Ishikawa (cell line): ENCODE data around the gene ATP8A2.

Experiments used
- EP300 ChIP-seq: IDR thresholded peaks from 2 replicates; pipeline ENCODE4 v1.6.1; 2012; ENCODE audit warnings: borderline replicate concordance
- RAD21 ChIP-seq: IDR thresholded peaks from 2 replicates; pipeline ENCODE4 v1.6.1; 2012; ENCODE audit warnings: low read depth
- TAF1 ChIP-seq: IDR thresholded peaks from 2 replicates; pipeline ENCODE4 v1.6.1; 2012; ENCODE audit warnings: low read depth, mild to moderate bottlenecking
- YY1 ChIP-seq: IDR thresholded peaks from 2 replicates; pipeline ENCODE4 v1.6.1; 2012; ENCODE audit warnings: low read depth
- ZBTB7A ChIP-seq: IDR thresholded peaks from 2 replicates; pipeline ENCODE4 v1.6.1; 2012; ENCODE audit warnings: low read depth
- TF ChIP-seq, protein P1 (sequence below): IDR thresholded peaks from 2 replicates; pipeline ENCODE4 v1.6.1; 2012; ENCODE audit warnings: low read depth, mild to moderate bottlenecking
- TF ChIP-seq, protein P2 (sequence below): IDR thresholded peaks from 2 replicates; pipeline ENCODE4 v1.6.1; 2012

DNA sequence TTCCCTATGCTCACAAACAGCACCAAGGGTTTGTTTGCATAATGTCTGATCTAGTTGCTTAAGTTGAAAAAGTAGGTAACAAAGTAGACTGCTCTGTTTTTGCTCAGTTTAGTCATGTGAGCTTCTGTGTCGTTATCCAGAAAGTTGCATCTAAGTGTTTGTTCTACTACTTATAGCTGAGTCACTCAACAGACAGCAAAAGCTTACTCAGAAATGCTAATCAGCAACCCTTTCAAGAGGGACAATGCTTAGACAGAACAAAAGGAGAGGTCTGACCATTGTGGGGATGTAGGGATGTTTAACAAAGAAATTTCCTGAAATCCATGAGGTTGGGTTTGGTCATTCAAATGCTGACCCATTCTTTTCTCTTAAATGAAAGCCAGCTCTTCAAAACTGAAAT, 106.4 kb downstream of the ATP8A2 start:
- TF ChIP-seq, protein P1, sequence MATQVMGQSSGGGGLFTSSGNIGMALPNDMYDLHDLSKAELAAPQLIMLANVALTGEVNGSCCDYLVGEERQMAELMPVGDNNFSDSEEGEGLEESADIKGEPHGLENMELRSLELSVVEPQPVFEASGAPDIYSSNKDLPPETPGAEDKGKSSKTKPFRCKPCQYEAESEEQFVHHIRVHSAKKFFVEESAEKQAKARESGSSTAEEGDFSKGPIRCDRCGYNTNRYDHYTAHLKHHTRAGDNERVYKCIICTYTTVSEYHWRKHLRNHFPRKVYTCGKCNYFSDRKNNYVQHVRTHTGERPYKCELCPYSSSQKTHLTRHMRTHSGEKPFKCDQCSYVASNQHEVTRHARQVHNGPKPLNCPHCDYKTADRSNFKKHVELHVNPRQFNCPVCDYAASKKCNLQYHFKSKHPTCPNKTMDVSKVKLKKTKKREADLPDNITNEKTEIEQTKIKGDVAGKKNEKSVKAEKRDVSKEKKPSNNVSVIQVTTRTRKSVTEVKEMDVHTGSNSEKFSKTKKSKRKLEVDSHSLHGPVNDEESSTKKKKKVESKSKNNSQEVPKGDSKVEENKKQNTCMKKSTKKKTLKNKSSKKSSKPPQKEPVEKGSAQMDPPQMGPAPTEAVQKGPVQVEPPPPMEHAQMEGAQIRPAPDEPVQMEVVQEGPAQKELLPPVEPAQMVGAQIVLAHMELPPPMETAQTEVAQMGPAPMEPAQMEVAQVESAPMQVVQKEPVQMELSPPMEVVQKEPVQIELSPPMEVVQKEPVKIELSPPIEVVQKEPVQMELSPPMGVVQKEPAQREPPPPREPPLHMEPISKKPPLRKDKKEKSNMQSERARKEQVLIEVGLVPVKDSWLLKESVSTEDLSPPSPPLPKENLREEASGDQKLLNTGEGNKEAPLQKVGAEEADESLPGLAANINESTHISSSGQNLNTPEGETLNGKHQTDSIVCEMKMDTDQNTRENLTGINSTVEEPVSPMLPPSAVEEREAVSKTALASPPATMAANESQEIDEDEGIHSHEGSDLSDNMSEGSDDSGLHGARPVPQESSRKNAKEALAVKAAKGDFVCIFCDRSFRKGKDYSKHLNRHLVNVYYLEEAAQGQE = no peak
- TF ChIP-seq, protein P2, sequence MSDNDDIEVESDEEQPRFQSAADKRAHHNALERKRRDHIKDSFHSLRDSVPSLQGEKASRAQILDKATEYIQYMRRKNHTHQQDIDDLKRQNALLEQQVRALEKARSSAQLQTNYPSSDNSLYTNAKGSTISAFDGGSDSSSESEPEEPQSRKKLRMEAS = no peak
- TF ChIP-seq ZBTB7A = no peak
- no peak for TF ChIP-seq YY1
- no peak for TF ChIP-seq TAF1
- TF ChIP-seq RAD21 = no peak
- no peak for TF ChIP-seq EP300
